Testis (tissue), 2 donors: Measurements from ENCODE around the gene ZBED1.

Experiments used
- CTCF ChIP-seq, 3 experiments: fragments of 450-650 bp in 2 of 3; fragments of 200-600 bp in 1 of 3; sonication (generic) in 1 of 3; IDR thresholded peaks; one replicate each; pipeline ENCODE4 v1.5.1; 2016 to 2019; ENCODE audit warnings: antibody characterized with exemption in 3 of 3, mild to moderate bottlenecking in 2 of 3, moderate library complexity in 1 of 3
- POLR2A ChIP-seq: fragments of 450-650 bp; IDR thresholded peaks from one replicate; pipeline ENCODE4 v1.6.1; 2017; ENCODE audit warnings: antibody characterized with exemption, mild to moderate bottlenecking, moderate library complexity

GRCh38 chrX:2498781-2499302, 1.9 kb downstream of the ZBED1 start:
- TF ChIP-seq CTCF (IDR thresholded peaks at IDR 0.05): no peak
- no peak for TF ChIP-seq POLR2A
